WTC11 (cell line): Measurements from ENCODE around the gene CTSA.

Experiments
- CTCF ChIP-seq: fragments of 200-600 bp; IDR thresholded peaks from 2 replicates; pipeline ENCODE4 v1.8.0; 2022; ENCODE audit warnings: antibody characterized with exemption
- JUN ChIP-seq: sonication (generic); formaldehyde crosslinking; IDR thresholded peaks from 2 replicates; pipeline ENCODE4 v1.8.0; 2023; ENCODE audit warnings: mild to moderate bottlenecking, missing genetic modification reagents
- NR3C1 ChIP-seq: sonication (generic); formaldehyde crosslinking; conservative IDR thresholded peaks from 2 replicates; pipeline ENCODE4 v1.8.1; 2023; ENCODE audit warnings: low read depth, mild to moderate bottlenecking, missing genetic modification reagents
- SP1 ChIP-seq: sonication (generic); formaldehyde crosslinking; conservative IDR thresholded peaks from 2 replicates; pipeline ENCODE4 v1.8.1; 2022; ENCODE audit warnings: missing genetic modification reagents
- ZBTB43 ChIP-seq: sonication (generic); formaldehyde crosslinking; IDR thresholded peaks from 2 replicates; pipeline ENCODE4 v1.8.1; 2023; ENCODE audit warnings: mild to moderate bottlenecking, missing genetic modification reagents
- ZNF121 ChIP-seq: sonication (generic); formaldehyde crosslinking; IDR thresholded peaks from 2 replicates; pipeline ENCODE4 v1.8.0; 2023; ENCODE audit warnings: missing genetic modification reagents
- TF ChIP-seq, protein P1 (sequence below): fragments of 250-450 bp; sonication (Bioruptor Pico); IDR thresholded peaks from 2 replicates; pipeline ENCODE4 v1.9.0; 2021; ENCODE audit warnings: mild to moderate bottlenecking
- TF ChIP-seq, protein P2 (sequence below): sonication (generic); formaldehyde crosslinking; IDR thresholded peaks from 2 replicates; pipeline ENCODE4 v1.8.1; 2022; ENCODE audit warnings: low read depth, missing genetic modification reagents, borderline replicate concordance
- TF ChIP-seq, protein P3 (sequence below): sonication (generic); formaldehyde crosslinking; IDR thresholded peaks from 2 replicates; pipeline ENCODE4 v1.8.1; 2023; ENCODE audit warnings: mild to moderate bottlenecking, moderate library complexity, missing genetic modification reagents

- no peak for TF ChIP-seq CTCF
- TF ChIP-seq, protein P1, sequence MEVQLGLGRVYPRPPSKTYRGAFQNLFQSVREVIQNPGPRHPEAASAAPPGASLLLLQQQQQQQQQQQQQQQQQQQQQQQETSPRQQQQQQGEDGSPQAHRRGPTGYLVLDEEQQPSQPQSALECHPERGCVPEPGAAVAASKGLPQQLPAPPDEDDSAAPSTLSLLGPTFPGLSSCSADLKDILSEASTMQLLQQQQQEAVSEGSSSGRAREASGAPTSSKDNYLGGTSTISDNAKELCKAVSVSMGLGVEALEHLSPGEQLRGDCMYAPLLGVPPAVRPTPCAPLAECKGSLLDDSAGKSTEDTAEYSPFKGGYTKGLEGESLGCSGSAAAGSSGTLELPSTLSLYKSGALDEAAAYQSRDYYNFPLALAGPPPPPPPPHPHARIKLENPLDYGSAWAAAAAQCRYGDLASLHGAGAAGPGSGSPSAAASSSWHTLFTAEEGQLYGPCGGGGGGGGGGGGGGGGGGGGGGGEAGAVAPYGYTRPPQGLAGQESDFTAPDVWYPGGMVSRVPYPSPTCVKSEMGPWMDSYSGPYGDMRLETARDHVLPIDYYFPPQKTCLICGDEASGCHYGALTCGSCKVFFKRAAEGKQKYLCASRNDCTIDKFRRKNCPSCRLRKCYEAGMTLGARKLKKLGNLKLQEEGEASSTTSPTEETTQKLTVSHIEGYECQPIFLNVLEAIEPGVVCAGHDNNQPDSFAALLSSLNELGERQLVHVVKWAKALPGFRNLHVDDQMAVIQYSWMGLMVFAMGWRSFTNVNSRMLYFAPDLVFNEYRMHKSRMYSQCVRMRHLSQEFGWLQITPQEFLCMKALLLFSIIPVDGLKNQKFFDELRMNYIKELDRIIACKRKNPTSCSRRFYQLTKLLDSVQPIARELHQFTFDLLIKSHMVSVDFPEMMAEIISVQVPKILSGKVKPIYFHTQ (CRISPR knock-in tag), result no peak
- TF ChIP-seq, protein P2, sequence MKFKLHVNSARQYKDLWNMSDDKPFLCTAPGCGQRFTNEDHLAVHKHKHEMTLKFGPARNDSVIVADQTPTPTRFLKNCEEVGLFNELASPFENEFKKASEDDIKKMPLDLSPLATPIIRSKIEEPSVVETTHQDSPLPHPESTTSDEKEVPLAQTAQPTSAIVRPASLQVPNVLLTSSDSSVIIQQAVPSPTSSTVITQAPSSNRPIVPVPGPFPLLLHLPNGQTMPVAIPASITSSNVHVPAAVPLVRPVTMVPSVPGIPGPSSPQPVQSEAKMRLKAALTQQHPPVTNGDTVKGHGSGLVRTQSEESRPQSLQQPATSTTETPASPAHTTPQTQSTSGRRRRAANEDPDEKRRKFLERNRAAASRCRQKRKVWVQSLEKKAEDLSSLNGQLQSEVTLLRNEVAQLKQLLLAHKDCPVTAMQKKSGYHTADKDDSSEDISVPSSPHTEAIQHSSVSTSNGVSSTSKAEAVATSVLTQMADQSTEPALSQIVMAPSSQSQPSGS (CRISPR knock-in tag), result no peak
- TF ChIP-seq, protein P3, sequence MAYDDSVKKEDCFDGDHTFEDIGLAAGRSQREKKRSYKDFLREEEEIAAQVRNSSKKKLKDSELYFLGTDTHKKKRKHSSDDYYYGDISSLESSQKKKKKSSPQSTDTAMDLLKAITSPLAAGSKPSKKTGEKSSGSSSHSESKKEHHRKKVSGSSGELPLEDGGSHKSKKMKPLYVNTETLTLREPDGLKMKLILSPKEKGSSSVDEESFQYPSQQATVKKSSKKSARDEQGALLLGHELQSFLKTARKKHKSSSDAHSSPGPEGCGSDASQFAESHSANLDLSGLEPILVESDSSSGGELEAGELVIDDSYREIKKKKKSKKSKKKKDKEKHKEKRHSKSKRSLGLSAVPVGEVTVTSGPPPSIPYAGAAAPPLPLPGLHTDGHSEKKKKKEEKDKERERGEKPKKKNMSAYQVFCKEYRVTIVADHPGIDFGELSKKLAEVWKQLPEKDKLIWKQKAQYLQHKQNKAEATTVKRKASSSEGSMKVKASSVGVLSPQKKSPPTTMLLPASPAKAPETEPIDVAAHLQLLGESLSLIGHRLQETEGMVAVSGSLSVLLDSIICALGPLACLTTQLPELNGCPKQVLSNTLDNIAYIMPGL (CRISPR knock-in tag), result peak; percentile 58
- no peak for TF ChIP-seq JUN (CRISPR knock-in tag)
- no peak for TF ChIP-seq ZNF121
- no peak for TF ChIP-seq ZBTB43 (CRISPR knock-in tag)
- TF ChIP-seq NR3C1, result no peak
- peak; percentile 72 for TF ChIP-seq SP1 (CRISPR knock-in tag)
Observed at GRCh38 chr20:45911486-45912343, 20.6 kb downstream of the CTSA start, which contains the start of gene PLTP.
